CD4-positive, alpha-beta T cell (primary cell): ENCODE data around the gene MTOR. TPM values are rescaled to one million over a fixed set of nuclear protein-coding genes. Genes with fewer than 3 reads are reported as not detected.
A peak's percentile ranks its signal among the peaks of the same experiment; 100 is the strongest.

ENCODE experiments used
- ATAC-seq: fragments of 200-7000 bp; cut with Tn5 transposase; one replicate; pipeline ENCODE4 v1.10.0; 2022; ENCODE audit warnings: mild to moderate bottlenecking; ENCODE audit not compliant: poor library complexity
- CTCF ChIA-PET: fragments of 350-600 bp; sonication (Branson Sonifier 250); formaldehyde crosslinking; loops from one replicate; lab custom pipeline; 2021; ENCODE audit warnings: antibody characterized with exemption, inconsistent platforms; lab: Charles Lee
- POLR2A ChIA-PET: fragments of 350-600 bp; sonication (Branson Sonifier 250); formaldehyde crosslinking; loops from one replicate; lab custom pipeline; 2021; ENCODE audit warnings: antibody characterized with exemption, inconsistent platforms; lab: Charles Lee
- DNase-seq, 14 experiments: peaks; one replicate each; pipeline ENCODE4 v3.0.0-alpha.2; 2013 to 2020; ENCODE audit warnings: mixed read lengths in 2 of 14
- H3K27ac ChIP-seq, 2 donors: one replicate each; pipeline versions ENCODE4 v1.5.1 to v1.7.0; 2013; ENCODE audit warnings: low read length in 2 of 2, low read depth in 1 of 2, mild to moderate bottlenecking in 1 of 2
- H3K27me3 ChIP-seq, 2 experiments: 1 replicate in 1 of 2; 2 replicates in 1 of 2; pipeline versions ENCODE4 v1.6.1 to v1.7.0; 2013; ENCODE audit warnings: low read length in 2 of 2, control low read depth in 1 of 2, mild to moderate bottlenecking in 1 of 2, moderate library complexity in 1 of 2; ENCODE audit not compliant: insufficient read depth in 2 of 2, control insufficient read depth in 1 of 2
- H3K36me3 ChIP-seq: one replicate; pipeline ENCODE4 v1.6.1; 2013; ENCODE audit warnings: low read length, control low read depth; ENCODE audit not compliant: insufficient read depth
- H3K4me1 ChIP-seq: one replicate; pipeline ENCODE4 v1.6.1; 2013; ENCODE audit warnings: low read length, control low read depth; ENCODE audit not compliant: insufficient read depth
- H3K4me3 ChIP-seq: one replicate; pipeline ENCODE4 v1.5.1; 2013; ENCODE audit warnings: mild to moderate bottlenecking, low read length, moderate library complexity
- H3K9me3 ChIP-seq, 2 experiments: 1 replicate in 1 of 2; 2 replicates in 1 of 2; pipeline versions ENCODE4 v1.6.1 to v1.7.0; 2013; ENCODE audit warnings: low read length in 2 of 2, mild to moderate bottlenecking in 2 of 2, control low read depth in 1 of 2, moderate library complexity in 1 of 2; ENCODE audit not compliant: control insufficient read depth in 1 of 2, insufficient read depth in 1 of 2
- H3K27ac Mint-ChIP-seq: one replicate; pipeline ENCODE4 v1.8.0; 2020; ENCODE audit warnings: mixed read lengths
- H3K27me3 Mint-ChIP-seq: one replicate; pipeline ENCODE4 v1.8.0; 2021; ENCODE audit warnings: mixed read lengths
- H3K36me3 Mint-ChIP-seq: one replicate; pipeline ENCODE4 v1.8.0; 2021; ENCODE audit warnings: low read depth, mixed read lengths
- H3K4me1 Mint-ChIP-seq: one replicate; pipeline ENCODE4 v1.8.0; 2021; ENCODE audit warnings: low read depth, mixed read lengths
- H3K4me3 Mint-ChIP-seq: one replicate; pipeline ENCODE4 v1.8.0; 2020; ENCODE audit warnings: mild to moderate bottlenecking, mixed read lengths
- H3K9me3 Mint-ChIP-seq: one replicate; pipeline ENCODE4 v1.8.0; 2020; ENCODE audit warnings: mixed read lengths
- intact Hi-C, 2 experiments: fragments of 100-400 bp; cut with DNase I in 1 of 2; cut with micrococcal nuclease in 1 of 2; formaldehyde crosslinking; loops; one replicate each; pipeline versions ENCODE4 v1.15.1 to v1.9.0; 2023 to 2025; cut with DNase I, micrococcal nuclease
- polyA plus RNA-seq, 2 donors: library from polyadenylated mRNA; unstranded; fragments of 120-200 nt; gene quantifications; one replicate each; pipeline ENCODE4 v1.2.1, GENCODE V29; 2013
- total RNA-seq, 174 experiments: library from RNA in 2 of 174; stranded (reverse) in 2 of 174; gene quantifications; one replicate each; pipeline ENCODE4 v1.2.3 and lab custom pipeline; 2021 to 2026
- TF ChIP-seq, protein P1 (sequence below): fragments of 200-600 bp; IDR thresholded peaks from one replicate; pipeline ENCODE4 v1.8.0; 2022; ENCODE audit warnings: antibody characterized with exemption, mild to moderate bottlenecking

Gene MTOR
- total RNA-seq (10 to 100 TPM; 27.3 to 28.9 TPM), total RNA-seq (lab: John Stamatoyannopoulos, UW) (74.8 to 237 (median 154) reads per million in 172 experiments)
- polyA plus RNA-seq (2013, experiment 1 of 2), result 27.5 TPM
- polyA plus RNA-seq (2013, experiment 2 of 2), result 35.1 TPM

- TF ChIP-seq, protein P1, sequence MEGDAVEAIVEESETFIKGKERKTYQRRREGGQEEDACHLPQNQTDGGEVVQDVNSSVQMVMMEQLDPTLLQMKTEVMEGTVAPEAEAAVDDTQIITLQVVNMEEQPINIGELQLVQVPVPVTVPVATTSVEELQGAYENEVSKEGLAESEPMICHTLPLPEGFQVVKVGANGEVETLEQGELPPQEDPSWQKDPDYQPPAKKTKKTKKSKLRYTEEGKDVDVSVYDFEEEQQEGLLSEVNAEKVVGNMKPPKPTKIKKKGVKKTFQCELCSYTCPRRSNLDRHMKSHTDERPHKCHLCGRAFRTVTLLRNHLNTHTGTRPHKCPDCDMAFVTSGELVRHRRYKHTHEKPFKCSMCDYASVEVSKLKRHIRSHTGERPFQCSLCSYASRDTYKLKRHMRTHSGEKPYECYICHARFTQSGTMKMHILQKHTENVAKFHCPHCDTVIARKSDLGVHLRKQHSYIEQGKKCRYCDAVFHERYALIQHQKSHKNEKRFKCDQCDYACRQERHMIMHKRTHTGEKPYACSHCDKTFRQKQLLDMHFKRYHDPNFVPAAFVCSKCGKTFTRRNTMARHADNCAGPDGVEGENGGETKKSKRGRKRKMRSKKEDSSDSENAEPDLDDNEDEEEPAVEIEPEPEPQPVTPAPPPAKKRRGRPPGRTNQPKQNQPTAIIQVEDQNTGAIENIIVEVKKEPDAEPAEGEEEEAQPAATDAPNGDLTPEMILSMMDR, result no peak
- peak within 1 kb of the TSS; percentile 94 for H3K4me3 Mint-ChIP-seq
- no peaks in the 10 kb centered on the region for H3K9me3 ChIP-seq
These were observed at the start of gene MTOR for GRCh38 chr1:11262171-11263049. TSS of gene MTOR (minus strand) at chr1:11262551. CDS start at chr1:11259409, 3,142 bp downstream.

DNA sequence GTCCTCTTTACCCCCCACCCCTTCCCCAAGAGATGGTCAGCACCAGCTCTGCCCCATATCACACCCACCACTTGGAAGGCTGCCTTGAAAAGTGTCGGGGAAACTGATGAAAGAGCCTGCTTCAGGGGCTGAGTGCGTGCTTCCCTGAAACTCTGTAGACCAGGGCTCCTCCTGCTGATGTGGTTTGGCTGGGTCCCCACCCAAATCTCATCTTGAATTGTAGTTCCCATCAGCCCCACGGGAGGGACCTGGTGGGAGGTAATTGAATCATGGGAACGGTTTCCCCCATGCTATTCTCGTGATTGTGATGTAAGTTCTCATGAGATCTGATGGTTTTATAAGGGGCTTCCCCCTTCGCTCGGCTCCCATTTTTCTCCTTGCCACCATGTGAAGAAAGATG is 47.0 kb upstream of the MTOR start:
- Mint-ChIP-seq H3K36me3 (no peaks in the 10 kb centered on the region), H3K4me1 (peaks cover 14% of the 10 kb centered on the region), H3K9me3 (no peaks in the 10 kb centered on the region), H3K27me3 (no peaks in the 10 kb centered on the region), H3K4me3 (no peak overlapping the region), H3K27ac (no peak overlapping the region)
- TF ChIP-seq, protein P1, result no peak
- H3K4me3 ChIP-seq, result no peak overlapping the region
- peaks cover 8% of the 10 kb centered on the region for H3K4me1 ChIP-seq
- H3K36me3 ChIP-seq, result no peaks in the 10 kb centered on the region
- CTCF ChIA-PET, result no interaction called here
- H3K9me3 ChIP-seq, result no peaks in the 10 kb centered on the region
- ATAC-seq (no peak), DNase-seq (no peak)
- no peaks in the 10 kb centered on the region for H3K27me3 ChIP-seq
- POLR2A ChIA-PET, result no interaction called here
- no peak overlapping the region for H3K27ac ChIP-seq
- intact Hi-C loops, result no loop called here

More at GRCh38 chr1:11262171-11263049, at the start of gene MTOR:
- peak within 1 kb of the TSS; percentile 89 for H3K27ac Mint-ChIP-seq
- CTCF ChIA-PET, result interaction anchor here (0.6 to 2.5 kb wide), 7 partner anchors 11 to 457 kb away, joined by 3 to 10 read pairs (median 4); partner anchors contain the start of gene UBIAD1
- H3K9me3 Mint-ChIP-seq, result no peaks in the 10 kb centered on the region
- H3K36me3 ChIP-seq, result peaks cover 17% of the 10 kb centered on the region
- H3K27ac ChIP-seq, result peak within 1 kb of the TSS; percentile 50 to 69
- intact Hi-C loops, result loop anchor here in 1 of 2 experiments (1.0 to 2.0 kb wide), 3 partner anchors 10 to 250 kb away; partner anchors contain the start of gene TARDBP
- H3K36me3 Mint-ChIP-seq, result peaks cover 31% of the 10 kb centered on the region
- H3K27me3 ChIP-seq, result no peaks in the 10 kb centered on the region
- peaks cover 22% of the 10 kb centered on the region for H3K4me1 ChIP-seq
- peak within 1 kb of the TSS; percentile 98 for H3K4me3 ChIP-seq
- DNase-seq (peak; percentile 89 to 99 (median 94)), ATAC-seq (peak; percentile 95)
- POLR2A ChIA-PET, result interaction anchor here (0.6 to 3.2 kb wide), 23 partner anchors 9 to 897 kb away, joined by 3 to 46 read pairs (median 5); partner anchors contain the start of genes CLCN6, FBXO2, FBXO6 and MTHFR
- H3K27me3 Mint-ChIP-seq, result no peaks in the 10 kb centered on the region
- peaks cover 22% of the 10 kb centered on the region for H3K4me1 Mint-ChIP-seq

- Mint-ChIP-seq H3K4me1 (peaks cover 14% of the 10 kb centered on the region), H3K27me3 (no peaks in the 10 kb centered on the region), H3K27ac (no peak overlapping the region), H3K9me3 (no peaks in the 10 kb centered on the region), H3K36me3 (no peaks in the 10 kb centered on the region), H3K4me3 (no peak overlapping the region)
- ATAC-seq (no peak), DNase-seq (no peak)
- Histone ChIP-seq H3K36me3 (no peaks in the 10 kb centered on the region), H3K27me3 (no peaks in the 10 kb centered on the region), H3K27ac (no peak overlapping the region), H3K4me3 (no peak overlapping the region), H3K4me1 (peaks cover 8% of the 10 kb centered on the region), H3K9me3 (no peaks in the 10 kb centered on the region)
- intact Hi-C loops, result no loop called here
- TF ChIP-seq, protein P1, result no peak
- ChIA-PET CTCF (no interaction called here), POLR2A (no interaction called here)
These were observed 46.4 kb upstream of the MTOR start for GRCh38 chr1:11308699-11309224.
